Measurements from ENCODE around the gene LRRC75A. TPM values are rescaled to one million over a fixed set of nuclear protein-coding genes. Genes with fewer than 3 reads are reported as not detected.
A peak's percentile ranks its signal among the peaks of the same experiment; 100 is the strongest.

LRRC75A gene
- total RNA-seq (100 to 1,000 TPM in 1 of 5 donors, 10 to 100 TPM in 2, 1 to 10 TPM in 2; 1.1 to 306 (median 14.5) TPM), polyA plus RNA-seq (1 to 10 TPM; 2.6 to 4.0 (median 3.4) TPM)
- long read RNA-seq, donor 1, result 0 reads
- long read RNA-seq, donor 2, partial matches to known transcripts, result 0 of 1 reads
- long read RNA-seq, donor 2, other reads (novel, unspliced or antisense), result 0 of 1 reads
- long read RNA-seq, donor 3, result 0 reads
- long read RNA-seq, donor 4, result 0 reads
- long read RNA-seq, donor 5, partial matches to known transcripts, result 0 of 4 reads
- long read RNA-seq, donor 5, other reads (novel, unspliced or antisense), result 0 of 4 reads
- long read RNA-seq, donor 6, transcript LRRC75A-203 (4 exons, 1,390 nt), result major isoform, 5 of 5 reads
- long read RNA-seq, donor 6, partial matches to known transcripts, result 0 of 5 reads
- long read RNA-seq, donor 6, other reads (novel, unspliced or antisense), result 0 of 5 reads
- long read RNA-seq, donor 7, partial matches to known transcripts, result 0 of 1 reads
- long read RNA-seq, donor 7, other reads (novel, unspliced or antisense), result 0 of 1 reads
- long read RNA-seq, donor 8, partial matches to known transcripts, result 0 of 1 reads
- long read RNA-seq, donor 8, other reads (novel, unspliced or antisense), result 0 of 1 reads
- long read RNA-seq, donor 9, result 0 reads
- long read RNA-seq, donor 10, partial matches to known transcripts, result 0 of 3 reads
- long read RNA-seq, donor 10, other reads (novel, unspliced or antisense), result 0 of 3 reads

DNA sequence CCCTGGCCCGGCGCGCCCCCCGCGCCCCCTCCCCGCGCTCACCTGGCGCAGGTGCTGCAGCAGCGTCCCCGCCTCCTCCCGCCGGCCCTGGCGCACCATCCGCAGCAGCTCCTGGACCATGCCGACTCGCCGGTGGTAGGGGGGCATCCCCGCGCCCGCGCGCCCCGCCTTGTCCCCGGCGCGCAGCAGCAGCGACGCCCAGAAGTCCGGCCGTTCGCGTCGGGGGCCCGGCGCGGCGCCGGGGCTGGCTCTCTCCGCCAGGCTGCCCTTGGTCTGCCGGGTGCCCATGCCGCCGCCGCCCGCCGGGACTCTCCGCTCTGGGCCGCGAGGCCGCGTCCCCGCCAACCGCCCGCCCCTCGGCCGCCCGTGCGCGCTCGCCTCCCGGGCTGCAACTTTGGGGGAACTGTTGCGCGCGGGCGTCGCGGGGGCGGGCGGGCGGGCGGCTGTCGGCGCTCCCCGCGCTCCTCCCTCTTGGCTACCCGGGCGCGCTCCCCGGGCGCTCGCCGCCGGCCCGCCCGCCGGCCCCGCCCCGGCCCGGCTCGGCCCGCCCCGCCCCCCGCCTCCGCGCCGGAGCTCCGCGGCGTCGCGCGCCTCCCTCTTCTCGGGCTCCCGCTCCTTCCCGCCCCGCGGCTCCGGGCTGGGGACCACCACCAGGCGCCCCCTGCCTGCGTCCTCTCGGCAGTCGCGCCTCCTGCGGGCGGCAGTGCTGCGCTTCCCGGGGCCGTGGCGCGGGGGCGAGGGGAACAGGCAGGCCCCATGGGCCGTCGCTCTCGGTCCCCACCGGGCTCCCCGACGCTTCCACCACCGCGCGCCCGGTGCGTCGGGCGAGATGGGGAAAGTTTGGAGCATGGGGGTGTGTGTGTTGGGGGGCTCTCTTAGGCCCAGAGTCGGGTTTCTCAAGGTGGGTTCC is at the start of gene LRRC75A:
Gene LRRC75A, minus strand, starts transcription at position 491 of the 910 bp plus-strand sequence. Its CDS starts 203 bp downstream, at position 288.
- peak within 1 kb of the TSS in 4 of 5 donors; percentile 26 to 76 (median 59) for H3K27ac ChIP-seq
- DNase-seq, result peak; percentile 59 to 87
- no peaks in the 10 kb centered on the region for H3K36me3 ChIP-seq
- peak within 1 kb of the TSS; percentile 65 to 79 (median 71) for H3K4me3 ChIP-seq
- H3K4me1 ChIP-seq, result peaks cover 18 to 50% (median 36%) of the 10 kb centered on the region in 4 donors
- intact Hi-C loops (cut with DNase I; ENCODE audit: low total_unique reads), result no loop called here
- TF ChIP-seq EP300 (IDR thresholded peaks at IDR 0.05), result no peak
- TF ChIP-seq POLR2A (IDR thresholded peaks at IDR 0.05), result no peak
- no peak for TF ChIP-seq POLR2AphosphoS5 (IDR thresholded peaks at IDR 0.05)
- no peak for TF ChIP-seq CTCF (IDR thresholded peaks at IDR 0.05)
- H3K9me3 ChIP-seq, result no peaks in the 10 kb centered on the region
- WGBS, 5 donors, result 1 to 9% (median 1%) methylated on average over 11 to 134 of the region's 134 CpGs
- H3K27me3 ChIP-seq, result no peaks in the 10 kb centered on the region

DNA sequence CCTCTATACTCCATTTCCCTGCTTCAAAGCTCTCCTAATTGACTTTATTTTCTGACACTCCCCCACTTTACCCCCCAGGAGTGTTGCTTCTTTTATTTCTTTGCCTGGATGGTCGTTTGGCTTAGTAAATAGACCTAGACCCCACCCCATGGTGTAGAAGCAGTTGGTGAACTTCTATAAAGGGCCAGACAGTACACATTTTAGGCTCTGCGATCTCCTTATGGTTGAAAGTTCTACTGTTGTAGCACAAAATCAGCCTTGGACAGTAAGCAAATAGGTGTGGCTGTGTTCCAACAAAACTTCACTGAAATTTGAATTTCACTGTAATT is 45.1 kb upstream of the LRRC75A start:
- Histone ChIP-seq H3K36me3 (no peaks in the 10 kb centered on the region), H3K27ac (peak overlapping the region in 4 of 5 donors; percentile 95 to 98 (median 96)), H3K27me3 (peaks cover 0 to 2% (median 0%) of the 10 kb centered on the region in 3 donors), H3K4me3 (peak overlapping the region in 1 of 4 donors; percentile 71), H3K9me3 (no peaks in the 10 kb centered on the region), H3K4me1 (peaks cover 5 to 16% (median 11%) of the 10 kb centered on the region in 4 donors)
- WGBS, 5 donors, result 39 to 42% (median 40%) methylated on average over 2 of the region's 2 CpGs
- DNase-seq, result no peak
- TF ChIP-seq POLR2AphosphoS5 (IDR thresholded peaks at IDR 0.05), result no peak
- peak in 1 of 7 experiments; percentile 4 for TF ChIP-seq CTCF (IDR thresholded peaks at IDR 0.05)
- intact Hi-C loops (cut with DNase I; ENCODE audit: low total_unique reads), result no loop called here

DNA sequence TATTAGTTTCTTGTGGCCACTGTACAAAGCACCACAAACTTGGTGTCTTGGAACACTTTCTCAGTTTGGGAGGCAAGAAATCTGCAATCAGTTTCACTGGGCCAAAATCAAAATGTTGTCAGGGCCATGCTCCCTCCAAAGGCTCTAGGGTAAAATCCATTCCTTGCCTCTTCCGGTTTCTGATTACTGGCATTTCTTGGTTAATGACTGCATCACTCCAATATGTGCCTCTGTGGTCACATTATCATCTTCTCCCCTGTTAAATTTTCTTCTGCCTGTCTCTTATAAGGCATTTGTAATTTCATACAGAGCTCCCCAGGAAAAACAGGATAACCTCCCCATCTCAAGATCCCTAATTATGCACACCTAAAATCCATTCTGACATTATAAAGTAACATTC is 42.2 kb upstream of the LRRC75A start:
- DNase-seq, result no peak
- Histone ChIP-seq H3K9me3 (no peaks in the 10 kb centered on the region), H3K27me3 (peaks cover 0 to 15% (median 0%) of the 10 kb centered on the region in 3 donors), H3K27ac (no peak overlapping the region), H3K36me3 (no peaks in the 10 kb centered on the region), H3K4me3 (no peak overlapping the region), H3K4me1 (peaks cover 5 to 16% (median 11%) of the 10 kb centered on the region in 4 donors)
- TF ChIP-seq CTCF (IDR thresholded peaks at IDR 0.05), result no peak
- no peak for TF ChIP-seq EP300 (IDR thresholded peaks at IDR 0.05)
- no peak for TF ChIP-seq POLR2AphosphoS5 (IDR thresholded peaks at IDR 0.05)
- no peak for TF ChIP-seq POLR2A (IDR thresholded peaks at IDR 0.05)
- 83 to 94% (median 87%) methylated on average over 1 of the region's 1 CpG for whole genome bisulfite sequencing, 5 donors
- intact Hi-C loops (cut with DNase I; ENCODE audit: low total_unique reads), result no loop called here

GRCh38 chr17:16529906-16530305 is 37.9 kb upstream of the LRRC75A start:
- 73 to 86% (median 76%) methylated on average over 4 of the region's 4 CpGs for WGBS, 5 donors
- TF ChIP-seq EP300 (IDR thresholded peaks at IDR 0.05) (no peak), POLR2AphosphoS5 (IDR thresholded peaks at IDR 0.05) (no peak), POLR2A (IDR thresholded peaks at IDR 0.05) (no peak), CTCF (IDR thresholded peaks at IDR 0.05) (no peak)

More at GRCh38 chr17:16529906-16530305, 37.9 kb upstream of the LRRC75A start:
- Histone ChIP-seq H3K9me3 (no peaks in the 10 kb centered on the region), H3K27ac (no peak overlapping the region), H3K4me3 (no peak overlapping the region), H3K4me1 (peaks cover 0 to 2% (median under 1%) of the 10 kb centered on the region in 4 donors), H3K36me3 (no peaks in the 10 kb centered on the region), H3K27me3 (peaks cover 0 to 33% (median 0%) of the 10 kb centered on the region in 3 donors)
- intact Hi-C loops (cut with DNase I; ENCODE audit: low total_unique reads), result loop anchor here (10.0 kb wide), 1 partner anchor 165 kb away; no protein-coding TSS in a partner anchor
- no peak for DNase-seq

Measured in stomach (tissue), 19 donors.